ENCODE measurements around the gene KCNMA1. TPM values are rescaled to one million over a fixed set of nuclear protein-coding genes. Genes with fewer than 3 reads are reported as not detected.

The KCNMA1 gene
- total RNA-seq, 3 donors from 2014 or later (not counting 1 experiment from before 2014, with no cell fraction given): 0.40 to 1.8 (median 0.63) TPM

GRCh38 chr10:76882245-76882644 is 755.4 kb downstream of the KCNMA1 start:
- WGBS (ENCODE audit: insufficient coverage): 2% methylated on average over 6 of the region's 6 CpGs
- Histone ChIP-seq H3K27me3 (ENCODE audit: control insufficient read depth, insufficient read depth, low read length) (no peaks in the 10 kb centered on the region), H3K4me1 (ENCODE audit: control insufficient read depth, insufficient read depth, low read length) (peaks cover 16% of the 10 kb centered on the region), H3K9me3 (ENCODE audit: control insufficient read depth, insufficient read depth, low read length) (no peaks in the 10 kb centered on the region), H3K27ac (ENCODE audit: low read length) (peak overlapping the region; percentile 14), H3K4me3 (ENCODE audit: low read length) (no peak overlapping the region), H3K36me3 (ENCODE audit: control insufficient read depth, insufficient read depth, low read length) (no peaks in the 10 kb centered on the region)
- Mint-ChIP-seq H3K27me3 (ENCODE audit: low read depth in 2 of 2) (peaks cover 0 to 18% of the 10 kb centered on the region in 2 donors), H3K4me1 (peaks cover 18 to 22% of the 10 kb centered on the region in 2 donors), H3K4me3 (peak overlapping the region; percentile 22), H3K36me3 (no peaks in the 10 kb centered on the region), H3K27ac (peak overlapping the region; percentile 19 to 23), H3K9me3 (peaks cover 0 to 2% of the 10 kb centered on the region in 2 donors)
- intact Hi-C loops (cut with micrococcal nuclease): no loop called here
- TF ChIP-seq, protein P1, sequence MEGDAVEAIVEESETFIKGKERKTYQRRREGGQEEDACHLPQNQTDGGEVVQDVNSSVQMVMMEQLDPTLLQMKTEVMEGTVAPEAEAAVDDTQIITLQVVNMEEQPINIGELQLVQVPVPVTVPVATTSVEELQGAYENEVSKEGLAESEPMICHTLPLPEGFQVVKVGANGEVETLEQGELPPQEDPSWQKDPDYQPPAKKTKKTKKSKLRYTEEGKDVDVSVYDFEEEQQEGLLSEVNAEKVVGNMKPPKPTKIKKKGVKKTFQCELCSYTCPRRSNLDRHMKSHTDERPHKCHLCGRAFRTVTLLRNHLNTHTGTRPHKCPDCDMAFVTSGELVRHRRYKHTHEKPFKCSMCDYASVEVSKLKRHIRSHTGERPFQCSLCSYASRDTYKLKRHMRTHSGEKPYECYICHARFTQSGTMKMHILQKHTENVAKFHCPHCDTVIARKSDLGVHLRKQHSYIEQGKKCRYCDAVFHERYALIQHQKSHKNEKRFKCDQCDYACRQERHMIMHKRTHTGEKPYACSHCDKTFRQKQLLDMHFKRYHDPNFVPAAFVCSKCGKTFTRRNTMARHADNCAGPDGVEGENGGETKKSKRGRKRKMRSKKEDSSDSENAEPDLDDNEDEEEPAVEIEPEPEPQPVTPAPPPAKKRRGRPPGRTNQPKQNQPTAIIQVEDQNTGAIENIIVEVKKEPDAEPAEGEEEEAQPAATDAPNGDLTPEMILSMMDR (IDR thresholded peaks at IDR 0.05): no peak
- peak; percentile 46 to 92 (median 61) for ATAC-seq
- peak in 1 of 2 donors; percentile 5 for DNase-seq

- ATAC-seq: peak in 2 of 3 donors; percentile 10 to 26
Measured at GRCh38 chr10:76881477-76882220, 756.0 kb downstream of the KCNMA1 start.

DNA sequence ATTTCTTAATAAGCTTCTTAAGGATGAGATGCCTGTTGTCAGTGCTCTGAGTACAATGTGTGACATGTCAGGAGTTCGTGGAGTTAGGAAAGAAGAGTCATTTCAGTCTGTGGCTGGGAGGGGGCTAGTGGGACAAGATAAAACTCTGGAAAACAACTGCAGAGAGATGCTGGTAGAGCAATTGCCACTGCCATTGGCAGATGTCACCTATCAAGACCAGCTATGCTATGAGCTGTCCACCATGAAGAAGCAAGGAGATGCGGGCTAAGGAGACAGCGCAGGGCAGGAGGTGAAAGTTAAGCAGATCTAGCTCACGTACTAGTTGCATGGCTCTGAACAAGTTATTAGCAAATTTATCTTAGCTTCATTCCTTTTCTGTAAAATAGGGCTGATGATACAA is 756.7 kb downstream of the KCNMA1 start:
- no peak overlapping the region for H3K4me3 ChIP-seq (ENCODE audit: low read length)
- no peak overlapping the region for H3K27ac ChIP-seq (ENCODE audit: low read length)
- no peak overlapping the region for H3K4me3 Mint-ChIP-seq
- H3K4me1 ChIP-seq (ENCODE audit: control insufficient read depth, insufficient read depth, low read length): peaks cover 16% of the 10 kb centered on the region
- no peaks in the 10 kb centered on the region for H3K36me3 Mint-ChIP-seq
- DNase-seq: no peak
- peaks cover 18 to 22% of the 10 kb centered on the region in 2 donors for H3K4me1 Mint-ChIP-seq
- H3K27me3 Mint-ChIP-seq (ENCODE audit: low read depth in 2 of 2): peaks cover 0 to 25% of the 10 kb centered on the region in 2 donors
- intact Hi-C loops (cut with micrococcal nuclease): no loop called here
- TF ChIP-seq, protein P1 (IDR thresholded peaks at IDR 0.05): no peak
- no peaks in the 10 kb centered on the region for H3K9me3 ChIP-seq (ENCODE audit: control insufficient read depth, insufficient read depth, low read length)
- no peaks in the 10 kb centered on the region for H3K36me3 ChIP-seq (ENCODE audit: control insufficient read depth, insufficient read depth, low read length)
- ATAC-seq: no peak
- no peaks in the 10 kb centered on the region for H3K27me3 ChIP-seq (ENCODE audit: control insufficient read depth, insufficient read depth, low read length)
- H3K27ac Mint-ChIP-seq: no peak overlapping the region
- H3K9me3 Mint-ChIP-seq: peaks cover 0 to 2% of the 10 kb centered on the region in 2 donors
- 94% methylated on average over 4 of the region's 4 CpGs for WGBS (ENCODE audit: insufficient coverage)

More at GRCh38 chr10:76881477-76882220, 756.0 kb downstream of the KCNMA1 start:
- WGBS (ENCODE audit: insufficient coverage): 84% methylated on average over 3 of the region's 3 CpGs
- H3K4me1 ChIP-seq (ENCODE audit: control insufficient read depth, insufficient read depth, low read length): peaks cover 16% of the 10 kb centered on the region
- H3K36me3 ChIP-seq (ENCODE audit: control insufficient read depth, insufficient read depth, low read length): no peaks in the 10 kb centered on the region
- Mint-ChIP-seq H3K4me1 (peaks cover 18 to 22% of the 10 kb centered on the region in 2 donors), H3K36me3 (no peaks in the 10 kb centered on the region), H3K27me3 (ENCODE audit: low read depth in 2 of 2) (peaks cover 0 to 24% of the 10 kb centered on the region in 2 donors), H3K4me3 (no peak overlapping the region), H3K9me3 (peaks cover 0 to 2% of the 10 kb centered on the region in 2 donors), H3K27ac (peak overlapping the region in 1 of 2 donors; percentile 23)
- DNase-seq: no peak
- H3K27me3 ChIP-seq (ENCODE audit: control insufficient read depth, insufficient read depth, low read length): no peaks in the 10 kb centered on the region
- intact Hi-C loops (cut with micrococcal nuclease): no loop called here
- TF ChIP-seq, protein P1 (IDR thresholded peaks at IDR 0.05): no peak
- H3K27ac ChIP-seq (ENCODE audit: low read length): peak overlapping the region; percentile 14
- H3K9me3 ChIP-seq (ENCODE audit: control insufficient read depth, insufficient read depth, low read length): no peaks in the 10 kb centered on the region
- H3K4me3 ChIP-seq (ENCODE audit: low read length): no peak overlapping the region
